ENCODE measurements around the gene TMEM106C. TPM values are rescaled to one million over a fixed set of nuclear protein-coding genes. Genes with fewer than 3 reads are reported as not detected.
A peak's percentile ranks its signal among the peaks of the same experiment; 100 is the strongest.

TMEM106C gene
- total and polyA plus RNA-seq, 9 of the 15 experiments (the other 6 are each of a cell fraction or from before 2014, with no cell fraction given), result 37.6 to 183 (median 57.2) TPM

GRCh38 chr12:47946413-47947323 is 16.7 kb upstream of the TMEM106C start (continued):
- no peak for TF ChIP-seq ZNF143 (CRISPR knock-in tag; IDR thresholded peaks at IDR 0.05)
- TF ChIP-seq, protein P1, sequence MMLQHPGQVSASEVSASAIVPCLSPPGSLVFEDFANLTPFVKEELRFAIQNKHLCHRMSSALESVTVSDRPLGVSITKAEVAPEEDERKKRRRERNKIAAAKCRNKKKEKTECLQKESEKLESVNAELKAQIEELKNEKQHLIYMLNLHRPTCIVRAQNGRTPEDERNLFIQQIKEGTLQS (IDR thresholded peaks at IDR 0.05), result peak; percentile 34; the same call in 1 of the 2 replicates
- TF ChIP-seq, protein P1 (CRISPR knock-in tag; conservative IDR thresholded peaks at IDR 0.05), result no peak
- TF ChIP-seq C11orf30 (IDR thresholded peaks at IDR 0.05; ENCODE audit: low read depth), result no peak
- 0 out of 2 replicates have a peak, but pooled peaks have one; percentile 19 for TF ChIP-seq NFIC (IDR thresholded peaks at IDR 0.05)
- TF ChIP-seq CCNT2 (IDR thresholded peaks at IDR 0.05; ENCODE audit: borderline replicate concordance, extremely low read depth, insufficient read length, low read depth, low read length), result no peak
- no peak for TF ChIP-seq ZNF324 (CRISPR knock-in tag; IDR thresholded peaks at IDR 0.05)
- TF ChIP-seq CBX2 (IDR thresholded peaks at IDR 0.05; ENCODE audit: insufficient read depth, low read length, poor library complexity, severe bottlenecking), result no peak
- TF ChIP-seq DPF2 (IDR thresholded peaks at IDR 0.05), result no peak
- TF ChIP-seq, protein P2, sequence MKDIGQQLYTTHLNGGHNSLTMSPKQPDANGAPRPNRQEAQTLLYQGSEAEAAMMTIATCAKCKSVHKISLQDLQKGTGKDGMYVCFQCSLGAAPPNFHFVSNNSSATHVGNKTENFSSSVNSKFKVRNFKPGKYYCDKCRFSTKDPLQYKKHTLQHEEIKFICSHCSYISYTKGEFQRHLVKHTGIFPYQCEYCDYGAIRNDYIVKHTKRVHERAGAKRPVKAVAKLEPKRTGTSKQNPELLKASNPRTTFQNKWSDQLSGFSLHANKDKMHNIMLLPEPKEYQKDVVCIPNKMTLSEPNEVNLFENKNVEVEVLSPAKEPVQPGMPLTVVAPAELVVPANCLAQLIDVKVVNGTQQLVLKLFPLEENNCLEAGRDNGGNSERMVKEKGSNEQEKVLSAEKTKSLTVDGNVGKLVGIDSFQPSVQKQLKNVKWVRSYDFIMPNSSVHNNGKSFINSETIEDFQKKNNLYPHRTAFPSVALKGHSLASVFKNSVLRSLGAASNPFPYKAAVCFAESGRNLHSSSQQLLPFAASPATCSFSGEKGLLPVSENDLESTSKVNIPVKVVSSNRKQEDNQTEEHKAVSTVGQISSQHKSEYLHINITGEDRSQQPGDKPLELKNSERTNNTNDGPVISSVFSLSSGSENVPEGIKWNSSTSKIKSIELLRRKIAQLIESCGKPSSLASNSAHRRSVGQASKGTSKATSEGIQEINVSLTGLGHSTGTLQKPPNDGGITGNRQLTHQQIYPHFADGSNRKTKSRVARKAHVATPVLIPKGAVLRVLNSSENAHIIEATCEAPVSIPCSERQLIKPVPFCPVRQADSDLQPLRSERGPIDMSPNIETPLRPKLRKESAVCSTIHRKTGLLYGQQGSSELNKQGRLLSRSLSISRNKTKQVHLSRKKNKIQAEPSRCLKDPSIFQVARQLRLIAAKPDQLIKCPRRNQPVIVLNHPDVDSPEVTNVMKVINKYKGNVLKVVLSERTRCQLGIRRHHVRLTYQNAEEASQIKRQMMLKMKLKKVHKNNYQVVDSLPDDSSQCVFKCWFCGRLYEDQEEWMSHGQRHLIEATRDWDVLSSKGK (CRISPR knock-in tag; IDR thresholded peaks at IDR 0.05), result no peak
- TF ChIP-seq, protein P3, sequence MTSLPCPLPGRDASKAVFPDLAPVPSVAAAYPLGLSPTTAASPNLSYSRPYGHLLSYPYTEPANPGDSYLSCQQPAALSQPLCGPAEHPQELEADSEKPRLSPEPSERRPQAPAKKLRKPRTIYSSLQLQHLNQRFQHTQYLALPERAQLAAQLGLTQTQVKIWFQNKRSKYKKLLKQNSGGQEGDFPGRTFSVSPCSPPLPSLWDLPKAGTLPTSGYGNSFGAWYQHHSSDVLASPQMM (CRISPR knock-in tag; IDR thresholded peaks at IDR 0.05), result no peak
- no peak for TF ChIP-seq ZNF77 (CRISPR knock-in tag; IDR thresholded peaks at IDR 0.05)
- TF ChIP-seq RFX7 (CRISPR knock-in tag; IDR thresholded peaks at IDR 0.05), result no peak
- no peak for TF ChIP-seq ZNF239 (CRISPR knock-in tag; IDR thresholded peaks at IDR 0.05)
- TF ChIP-seq STAT6 (CRISPR knock-in tag; IDR thresholded peaks at IDR 0.05), result no peak
- TF ChIP-seq ZNF12 (CRISPR knock-in tag; IDR thresholded peaks at IDR 0.05), result no peak
